ENCODE results near the gene ADCY4. TPM values are rescaled to one million over a fixed set of nuclear protein-coding genes. Genes with fewer than 3 reads are reported as not detected.

ADCY4 gene
- total and polyA plus RNA-seq, 2 of the 8 experiments (the other 6 are each of a cell fraction or from before 2014, with no cell fraction given) = 0.27 to 0.35 TPM

GRCh38 chr14:24327303-24327702 is 7.6 kb downstream of the ADCY4 start:
- Histone ChIP-seq H2BK120ac (replicated peaks; ENCODE audit: low read depth, low read length) (no peak overlapping the region), H4K8ac (ENCODE audit: extremely low read depth, insufficient read depth, low read length) (peak overlapping the region; percentile 71; the same call in 1 of the 2 replicates), H3K27ac (ENCODE audit: low read depth, low read length) (no peak overlapping the region), H3K79me2 (ENCODE audit: control insufficient read depth in 1 of 2, insufficient read depth in 2 of 2, low read length in 2 of 2) (no peaks in the 10 kb centered on the region), H3K4me3 (ENCODE audit: extremely low read depth in 1 of 4, insufficient read depth in 2 of 4, low read depth in 3 of 4, low read length in 4 of 4) (no peak overlapping the region), H3K79me1 (ENCODE audit: low read depth, low read length) (no peaks in the 10 kb centered on the region), H2BK15ac (ENCODE audit: low read length) (0 out of 2 replicates have a peak overlapping the region, but pooled peaks have one; percentile 16), H3K27me3 (replicated peaks in 1 of 4; ENCODE audit: control insufficient read depth in 3 of 4, extremely low read depth in 1 of 4, insufficient read depth in 3 of 4, low read length in 3 of 4) (peaks cover 0 to 44% (median 13%) of the 10 kb centered on the region in 4 experiments; a peak in 5 of 7 replicates), H3K4me2 (ENCODE audit: insufficient read depth in 1 of 2, low read depth in 2 of 2, low read length in 2 of 2) (no peak overlapping the region), H2BK5ac (ENCODE audit: low read depth, low read length) (no peak overlapping the region), H2AFZ (ENCODE audit: low read length) (no peak overlapping the region), H3K56ac (replicated peaks; ENCODE audit: insufficient read length, low read depth, low read length) (no peak overlapping the region), H4K5ac (ENCODE audit: insufficient read length, low read depth, low read length) (no peak overlapping the region), H3K14ac (ENCODE audit: insufficient read length) (no peak overlapping the region), H3K23ac (ENCODE audit: insufficient read length) (no peak overlapping the region), H2BK12ac (ENCODE audit: low read depth, low read length) (no peak overlapping the region), H2BK20ac (ENCODE audit: low read length) (no peak overlapping the region), H3K36me3 (ENCODE audit: control insufficient read depth in 2 of 4, insufficient read depth in 4 of 4, low read length in 3 of 4) (no peaks in the 10 kb centered on the region), H3K23me2 (ENCODE audit: low read depth, low read length) (peaks cover under 1% of the 10 kb centered on the region), H4K91ac (replicated peaks; ENCODE audit: insufficient read length, low read length) (no peak overlapping the region), H4K20me1 (replicated peaks in 1 of 2; ENCODE audit: control insufficient read depth in 1 of 2, insufficient read depth in 2 of 2, low read length in 2 of 2) (no peaks in the 10 kb centered on the region), H3K18ac (ENCODE audit: extremely low read depth, low read length) (no peak overlapping the region), H2AK5ac (ENCODE audit: low read depth, low read length) (no peak overlapping the region), H3K9me3 (ENCODE audit: insufficient read depth in 2 of 2, low read depth in 1 of 2, low read length in 1 of 2) (no peaks in the 10 kb centered on the region), H3K4me1 (replicated peaks in 1 of 4; ENCODE audit: control insufficient read depth in 3 of 4, insufficient read depth in 4 of 4, low read length in 3 of 4) (peaks cover 0 to 4% (median under 1%) of the 10 kb centered on the region in 4 experiments; a peak in 4 of 7 replicates), H3K9ac (replicated peaks in 1 of 4; ENCODE audit: extremely low read depth in 1 of 4, low read depth in 3 of 4, low read length in 3 of 4) (no peak overlapping the region), H3K4ac (replicated peaks; ENCODE audit: insufficient read length, low read depth, low read length) (no peak overlapping the region)
- POLR2A ChIA-PET (ENCODE audit: partially characterized antibody) = interaction anchor here (0.6 to 1.4 kb wide), 2 partner anchors 10 to 100 kb away, joined by 3 read pairs; no protein-coding TSS in a partner anchor
- TF ChIP-seq JUND (IDR thresholded peaks at IDR 0.05; ENCODE audit: low read length) (no peak), MAFK (IDR thresholded peaks at IDR 0.05; ENCODE audit: low read depth, low read length) (no peak), CBX5 (IDR thresholded peaks at IDR 0.05; ENCODE audit: low read depth, low read length) (no peak), EGR1 (IDR thresholded peaks at IDR 0.05; ENCODE audit: borderline replicate concordance, low read depth, low read length) (no peak)
- WGBS, 2 experiments (ENCODE audit: extremely low coverage in 1 of 2, insufficient coverage in 1 of 2, insufficient read length in 1 of 2, insufficient replicate concordance in 2 of 2, low coverage in 1 of 2, low lambda C conversion rate in 2 of 2, missing lambda C conversion rate in 1 of 2) = 86% methylated on average over 2 of the region's 2 CpGs; no CpG with 5 or more reads in 1 of the 2 experiments
- FAIRE-seq (no peak), DNase-seq (ENCODE audit: low read depth in 1 of 2, low spot score in 2 of 2) (no peak)
- CTCF ChIA-PET (ENCODE audit: partially characterized antibody) = interaction anchor here (0.9 to 27.8 kb wide), 11 partner anchors 10 to 127 kb away, joined by 3 to 664 read pairs (median 4); partner anchors contain the start of genes CBLN3, CIDEB, KHNYN and LTB4R
